ENCODE data around the gene P3H4.

GRCh38 chr17:41760878-41761277 is 50.9 kb downstream of the P3H4 start:
- TF ChIP-seq ISL1 (CRISPR knock-in tag; IDR thresholded peaks at IDR 0.05) (no peak), TOX (CRISPR knock-in tag; IDR thresholded peaks at IDR 0.05; ENCODE audit: borderline replicate concordance) (no peak), SNAI2 (CRISPR knock-in tag; IDR thresholded peaks at IDR 0.05) (no peak), ARNTL (CRISPR knock-in tag; IDR thresholded peaks at IDR 0.05; ENCODE audit: borderline replicate concordance, low read depth) (no peak), ZNF565 (CRISPR knock-in tag; conservative IDR thresholded peaks at IDR 0.05; ENCODE audit: low read depth) (no peak), POU6F1 (CRISPR knock-in tag; IDR thresholded peaks at IDR 0.05; ENCODE audit: borderline replicate concordance, low read depth) (no peak), ZFP3 (CRISPR knock-in tag; IDR thresholded peaks at IDR 0.05) (no peak), ESRRG (CRISPR knock-in tag; IDR thresholded peaks at IDR 0.05) (no peak), PPARA (CRISPR knock-in tag; IDR thresholded peaks at IDR 0.05; ENCODE audit: borderline replicate concordance) (no peak), RARB (CRISPR knock-in tag; IDR thresholded peaks at IDR 0.05) (no peak)
- TF ChIP-seq, protein P1, sequence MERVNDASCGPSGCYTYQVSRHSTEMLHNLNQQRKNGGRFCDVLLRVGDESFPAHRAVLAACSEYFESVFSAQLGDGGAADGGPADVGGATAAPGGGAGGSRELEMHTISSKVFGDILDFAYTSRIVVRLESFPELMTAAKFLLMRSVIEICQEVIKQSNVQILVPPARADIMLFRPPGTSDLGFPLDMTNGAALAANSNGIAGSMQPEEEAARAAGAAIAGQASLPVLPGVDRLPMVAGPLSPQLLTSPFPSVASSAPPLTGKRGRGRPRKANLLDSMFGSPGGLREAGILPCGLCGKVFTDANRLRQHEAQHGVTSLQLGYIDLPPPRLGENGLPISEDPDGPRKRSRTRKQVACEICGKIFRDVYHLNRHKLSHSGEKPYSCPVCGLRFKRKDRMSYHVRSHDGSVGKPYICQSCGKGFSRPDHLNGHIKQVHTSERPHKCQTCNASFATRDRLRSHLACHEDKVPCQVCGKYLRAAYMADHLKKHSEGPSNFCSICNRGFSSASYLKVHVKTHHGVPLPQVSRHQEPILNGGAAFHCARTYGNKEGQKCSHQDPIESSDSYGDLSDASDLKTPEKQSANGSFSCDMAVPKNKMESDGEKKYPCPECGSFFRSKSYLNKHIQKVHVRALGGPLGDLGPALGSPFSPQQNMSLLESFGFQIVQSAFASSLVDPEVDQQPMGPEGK (CRISPR knock-in tag; IDR thresholded peaks at IDR 0.05; ENCODE audit: borderline replicate concordance) = no peak
- TF ChIP-seq, protein P2, sequence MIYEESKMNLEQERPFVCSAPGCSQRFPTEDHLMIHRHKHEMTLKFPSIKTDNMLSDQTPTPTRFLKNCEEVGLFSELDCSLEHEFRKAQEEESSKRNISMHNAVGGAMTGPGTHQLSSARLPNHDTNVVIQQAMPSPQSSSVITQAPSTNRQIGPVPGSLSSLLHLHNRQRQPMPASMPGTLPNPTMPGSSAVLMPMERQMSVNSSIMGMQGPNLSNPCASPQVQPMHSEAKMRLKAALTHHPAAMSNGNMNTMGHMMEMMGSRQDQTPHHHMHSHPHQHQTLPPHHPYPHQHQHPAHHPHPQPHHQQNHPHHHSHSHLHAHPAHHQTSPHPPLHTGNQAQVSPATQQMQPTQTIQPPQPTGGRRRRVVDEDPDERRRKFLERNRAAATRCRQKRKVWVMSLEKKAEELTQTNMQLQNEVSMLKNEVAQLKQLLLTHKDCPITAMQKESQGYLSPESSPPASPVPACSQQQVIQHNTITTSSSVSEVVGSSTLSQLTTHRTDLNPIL (CRISPR knock-in tag; IDR thresholded peaks at IDR 0.05; ENCODE audit: low read depth) = no peak

All from SK-N-SH treated with all-trans-retinoic acid at 6 μM for 48 hours (cell line).